GM23338 (cell line): ENCODE measurements around the gene CMYA5. TPM values are rescaled to one million over a fixed set of nuclear protein-coding genes. Genes with fewer than 3 reads are reported as not detected.

Experiments
- ATAC-seq: fragments of 200-7000 bp; cut with Tn5 transposase; 3 replicates; pipeline ENCODE4 v1.9.1; 2020
- DNase-seq: peaks from one replicate; pipeline ENCODE4 v3.0.0-alpha.2; 2015; ENCODE audit warnings: low spot score
- H2AFZ ChIP-seq: fragments of 200-600 bp; sonication (generic); 2 replicates; pipeline ENCODE4 v1.8.0; 2016; ENCODE audit warnings: antibody characterized with exemption, mild to moderate bottlenecking, moderate library complexity
- H3F3A ChIP-seq: fragments of 200-600 bp; sonication (generic); replicated peaks from 2 replicates; pipeline ENCODE4 v1.8.0; 2017; ENCODE audit warnings: antibody characterized with exemption, mixed run types, low read depth
- H3K27ac ChIP-seq: fragments of 200-600 bp; sonication (generic); 2 replicates; pipeline ENCODE4 v1.6.1; 2016; ENCODE audit warnings: low read depth
- H3K27me3 ChIP-seq: fragments of 200-600 bp; sonication (generic); 2 replicates; pipeline ENCODE4 v1.8.0; 2016; ENCODE audit warnings: mild to moderate bottlenecking, mixed run types, moderate library complexity; ENCODE audit not compliant: insufficient read depth
- H3K36me3 ChIP-seq: fragments of 200-600 bp; sonication (generic); 2 replicates; pipeline ENCODE4 v1.8.0; 2016; ENCODE audit warnings: mild to moderate bottlenecking; ENCODE audit not compliant: insufficient read depth
- H3K4me1 ChIP-seq: fragments of 200-600 bp; sonication (generic); 2 replicates; pipeline ENCODE4 v1.8.0; 2016; ENCODE audit warnings: mild to moderate bottlenecking, moderate library complexity; ENCODE audit not compliant: insufficient read depth
- H3K4me2 ChIP-seq: fragments of 200-600 bp; sonication (generic); 2 replicates; pipeline ENCODE4 v1.7.1; 2017; ENCODE audit warnings: mixed run types
- H3K4me3 ChIP-seq: fragments of 200-600 bp; sonication (generic); 2 replicates; pipeline ENCODE4 v1.6.1; 2016; ENCODE audit warnings: mixed run types
- H3K79me2 ChIP-seq: fragments of 200-600 bp; sonication (generic); replicated peaks from 2 replicates; pipeline ENCODE4 v1.8.0; 2017; ENCODE audit warnings: mild to moderate bottlenecking; ENCODE audit not compliant: insufficient read depth
- H3K9me2 ChIP-seq: fragments of 200-600 bp; sonication (generic); 2 replicates; pipeline ENCODE4 v1.8.0; 2017; ENCODE audit not compliant: insufficient read depth
- H4K20me1 ChIP-seq: fragments of 200-600 bp; sonication (generic); replicated peaks from 2 replicates; pipeline ENCODE4 v1.8.0; 2017; ENCODE audit warnings: mild to moderate bottlenecking; ENCODE audit not compliant: insufficient read depth
- H3K27ac Mint-ChIP-seq: 2 replicates; pipeline ENCODE4 v1.8.0; 2020; ENCODE audit warnings: inconsistent platforms, mild to moderate bottlenecking, moderate library complexity, mixed read lengths
- H3K27me3 Mint-ChIP-seq: 3 replicates; pipeline ENCODE4 v1.8.0; 2022; ENCODE audit warnings: low read depth, mild to moderate bottlenecking, moderate library complexity, mixed read lengths, inconsistent platforms; ENCODE audit not compliant: insufficient read depth, poor library complexity
- H3K36me3 Mint-ChIP-seq: 3 replicates; pipeline ENCODE4 v1.8.0; 2021; ENCODE audit warnings: low read depth, mild to moderate bottlenecking, inconsistent platforms, moderate library complexity, mixed read lengths
- H3K4me1 Mint-ChIP-seq: 3 replicates; pipeline ENCODE4 v1.8.0; 2020; ENCODE audit warnings: mild to moderate bottlenecking, inconsistent platforms, mixed read lengths
- H3K4me3 Mint-ChIP-seq: 3 replicates; pipeline ENCODE4 v1.8.0; 2021; ENCODE audit warnings: moderate library complexity, mild to moderate bottlenecking, inconsistent platforms, mixed read lengths
- H3K9me3 Mint-ChIP-seq: 3 replicates; pipeline ENCODE4 v1.8.0; 2020; ENCODE audit warnings: moderate library complexity, mild to moderate bottlenecking, inconsistent platforms, mixed read lengths
- CREB1 ChIP-seq: fragments of 250-450 bp; sonication (Bioruptor Pico); IDR thresholded peaks from 2 replicates; pipeline ENCODE4 v1.5.0; 2020; ENCODE audit warnings: low read depth, mild to moderate bottlenecking, moderate library complexity
- CTCF ChIP-seq, 2 experiments: fragments of 200-600 bp in 1 of 2; sonication (generic) in 1 of 2; conservative IDR thresholded peaks; 2 replicates each; pipeline versions ENCODE4 v1.5.1 to v1.6.1; 2016 to 2017; ENCODE audit warnings: antibody characterized with exemption in 2 of 2, low read depth in 2 of 2, mild to moderate bottlenecking in 2 of 2, moderate library complexity in 1 of 2
- ETS1 ChIP-seq: IDR thresholded peaks from 2 replicates; pipeline ENCODE4 v1.6.1; 2016; ENCODE audit warnings: antibody characterized with exemption
- EZH2 ChIP-seq: fragments of 200-600 bp; sonication (generic); IDR thresholded peaks from one replicate; pipeline ENCODE4 v1.8.0; 2017; ENCODE audit warnings: antibody characterized with exemption, mild to moderate bottlenecking, low read depth; ENCODE audit not compliant: unreplicated experiment
- EZH2phosphoT487 ChIP-seq: fragments of 200-600 bp; sonication (generic); IDR thresholded peaks from one replicate; pipeline ENCODE4 v1.8.1; 2018; ENCODE audit warnings: antibody characterized with exemption; ENCODE audit not compliant: unreplicated experiment
- JUNB ChIP-seq: IDR thresholded peaks from one replicate; pipeline ENCODE4 v1.6.1; 2016; ENCODE audit warnings: antibody characterized with exemption; ENCODE audit not compliant: unreplicated experiment
- NANOG ChIP-seq: IDR thresholded peaks from 2 replicates; pipeline ENCODE4 v1.6.1; 2016; ENCODE audit warnings: antibody characterized with exemption, borderline replicate concordance
- POLR2AphosphoS5 ChIP-seq: IDR thresholded peaks from 2 replicates; pipeline ENCODE4 v1.6.1; 2016; ENCODE audit warnings: antibody characterized with exemption, low read depth
- STAT1 ChIP-seq: IDR thresholded peaks from one replicate; pipeline ENCODE4 v1.6.1; 2016; ENCODE audit warnings: antibody characterized with exemption; ENCODE audit not compliant: unreplicated experiment
- ZNF114 ChIP-seq: fragments of 250-450 bp; sonication (Bioruptor Pico); IDR thresholded peaks from 2 replicates; pipeline ENCODE4 v1.5.0; 2020; ENCODE audit warnings: mild to moderate bottlenecking, moderate library complexity
- ZNF331 ChIP-seq: fragments of 250-450 bp; sonication (Bioruptor Pico); IDR thresholded peaks from 2 replicates; pipeline ENCODE4 v1.5.0; 2020; ENCODE audit warnings: low read depth, mild to moderate bottlenecking, moderate library complexity
- ZNF462 ChIP-seq: fragments of 250-450 bp; sonication (Bioruptor Pico); IDR thresholded peaks from 2 replicates; pipeline ENCODE4 v1.5.0; 2020; ENCODE audit warnings: mild to moderate bottlenecking, moderate library complexity
- polyA plus RNA-seq: library from polyadenylated mRNA; unstranded; fragments of >200 nt; fragmentation: Nextera tagmentation; extraction: Ambion mirVana; gene quantifications from 2 replicates; pipeline ENCODE4 v1.2.1, GENCODE V29; 2016
- total RNA-seq: library from RNA; depleted of rRNA; stranded (reverse); fragments of >200 nt; shearing (Covaris generic); gene quantifications from 2 replicates; pipeline ENCODE4 v1.2.3, GENCODE V29; 2014

Gene CMYA5
- total and polyA plus RNA-seq, 2 experiments from 2014 or later = 0.45 to 0.49 TPM

- no peak for TF ChIP-seq ETS1
- TF ChIP-seq ZNF331 (CRISPR knock-in tag) = no peak
- no peak for TF ChIP-seq STAT1
- TF ChIP-seq NANOG = no peak
- TF ChIP-seq CREB1 (CRISPR knock-in tag) = no peak
- TF ChIP-seq JUNB = no peak
- TF ChIP-seq EZH2phosphoT487 = no peak
- no peak for TF ChIP-seq CTCF (conservative IDR thresholded peaks at IDR 0.05; ENCODE audit: low read depth in 2 of 2)
Measured at GRCh38 chr5:79791843-79792242, 102.2 kb downstream of the CMYA5 start (continued).

- Histone ChIP-seq H4K20me1 (no peaks in the 10 kb centered on the region; the same call in 1 of the 2 replicates), H3K27me3 (no peaks in the 10 kb centered on the region), H3K9me2 (no peaks in the 10 kb centered on the region), H3K79me2 (no peaks in the 10 kb centered on the region), H3K36me3 (no peaks in the 10 kb centered on the region), H3K27ac (no peak overlapping the region), H3K4me1 (no peaks in the 10 kb centered on the region), H3K4me2 (no peak overlapping the region), H2AFZ (no peak overlapping the region), H3K4me3 (no peak overlapping the region), H3F3A (no peaks in the 10 kb centered on the region)
- Mint-ChIP-seq H3K4me1 (no peaks in the 10 kb centered on the region; the same call in 2 of the 3 replicates), H3K36me3 (no peaks in the 10 kb centered on the region), H3K27me3 (peaks cover 4% of the 10 kb centered on the region), H3K9me3 (no peaks in the 10 kb centered on the region), H3K27ac (no peak overlapping the region), H3K4me3 (no peak overlapping the region)
- ATAC-seq (no peak), DNase-seq (no peak)
- no peak for TF ChIP-seq ZNF331 (CRISPR knock-in tag)
- TF ChIP-seq POLR2AphosphoS5 = no peak
- no peak for TF ChIP-seq STAT1
- TF ChIP-seq EZH2phosphoT487 = no peak
- TF ChIP-seq EZH2 = no peak
- no peak for TF ChIP-seq JUNB
- no peak for TF ChIP-seq ZNF462 (CRISPR knock-in tag)
- no peak for TF ChIP-seq NANOG
- no peak for TF ChIP-seq ETS1
- TF ChIP-seq CTCF (conservative IDR thresholded peaks at IDR 0.05; ENCODE audit: low read depth in 2 of 2) = no peak
- TF ChIP-seq ZNF114 (CRISPR knock-in tag) = no peak
Measured at GRCh38 chr5:79792463-79792862, 102.8 kb downstream of the CMYA5 start.
